PFSK-1 (cell line): Measurements from ENCODE around the gene G6PD.

Experiments
- FOXP2 ChIP-seq: optimal IDR thresholded peaks from 2 replicates; pipeline ENCODE3; 2011; ENCODE audit warnings: borderline replicate concordance, control low read depth, inconsistent platforms; ENCODE audit not compliant: insufficient read depth; ENCODE audit errors: extremely low read length, extremely low read depth
- POLR2AphosphoS5 ChIP-seq: IDR thresholded peaks from 2 replicates; pipeline ENCODE4 v1.6.1; 2012; ENCODE audit warnings: low read depth, mild to moderate bottlenecking, control low read depth, low read length, moderate library complexity
- SIN3A ChIP-seq: IDR thresholded peaks from 2 replicates; pipeline ENCODE4 v1.6.1; 2012; ENCODE audit warnings: mild to moderate bottlenecking, low read length, moderate library complexity, borderline replicate concordance; ENCODE audit not compliant: insufficient read depth
- TAF1 ChIP-seq: IDR thresholded peaks from 2 replicates; pipeline ENCODE4 v1.6.1; 2012; ENCODE audit warnings: low read length, control low read depth, borderline replicate concordance; ENCODE audit not compliant: insufficient read depth
- TF ChIP-seq, protein P1 (sequence below), 2 experiments: IDR thresholded peaks; 2 replicates each; pipeline versions ENCODE4 v1.6.1 to v1.8.0; 2011 to 2012; ENCODE audit warnings: low read depth in 2 of 2, low read length in 2 of 2, control low read depth in 1 of 2, inconsistent platforms in 1 of 2, mild to moderate bottlenecking in 1 of 2, moderate library complexity in 1 of 2; ENCODE audit not compliant: insufficient read depth in 1 of 2

Gene G6PD

DNA sequence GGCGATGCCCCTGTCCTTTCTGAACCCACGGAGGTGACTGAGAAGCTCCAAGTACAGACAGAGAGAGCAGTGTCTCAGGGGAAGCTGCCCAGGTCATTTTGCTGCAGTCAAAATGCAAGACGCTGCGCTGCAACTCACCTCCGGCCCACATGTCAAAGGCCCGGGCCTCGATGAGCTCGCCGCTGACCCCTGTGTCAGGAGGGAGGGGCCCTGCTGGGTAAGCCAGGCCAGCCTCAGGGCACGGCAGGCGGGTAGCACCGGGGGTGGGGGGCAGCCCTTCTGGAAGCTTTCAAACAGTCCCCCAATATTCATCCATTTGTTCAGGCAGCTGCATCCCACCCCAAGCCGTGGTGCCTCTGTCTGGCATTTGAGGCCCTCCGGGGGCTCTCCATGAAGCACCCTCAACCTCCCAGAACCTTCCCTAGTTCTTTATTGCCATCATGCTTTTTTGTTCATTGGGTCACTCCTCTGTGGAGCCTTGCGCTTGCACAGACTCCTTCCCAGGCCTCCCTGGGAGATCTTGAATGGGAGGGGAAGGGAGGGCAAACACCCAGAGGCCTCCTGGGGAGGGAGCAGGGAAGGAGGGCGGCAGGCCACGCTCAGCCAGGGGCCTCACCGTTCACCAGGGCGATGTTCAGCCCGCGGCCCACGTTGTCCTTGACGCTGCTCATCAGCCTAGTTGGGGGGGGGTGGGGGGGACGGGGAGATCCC, 38.8 kb downstream of the G6PD start:
- no peak for TF ChIP-seq FOXP2
- no peak for TF ChIP-seq POLR2AphosphoS5
- TF ChIP-seq SIN3A = no peak
- TF ChIP-seq, protein P1, sequence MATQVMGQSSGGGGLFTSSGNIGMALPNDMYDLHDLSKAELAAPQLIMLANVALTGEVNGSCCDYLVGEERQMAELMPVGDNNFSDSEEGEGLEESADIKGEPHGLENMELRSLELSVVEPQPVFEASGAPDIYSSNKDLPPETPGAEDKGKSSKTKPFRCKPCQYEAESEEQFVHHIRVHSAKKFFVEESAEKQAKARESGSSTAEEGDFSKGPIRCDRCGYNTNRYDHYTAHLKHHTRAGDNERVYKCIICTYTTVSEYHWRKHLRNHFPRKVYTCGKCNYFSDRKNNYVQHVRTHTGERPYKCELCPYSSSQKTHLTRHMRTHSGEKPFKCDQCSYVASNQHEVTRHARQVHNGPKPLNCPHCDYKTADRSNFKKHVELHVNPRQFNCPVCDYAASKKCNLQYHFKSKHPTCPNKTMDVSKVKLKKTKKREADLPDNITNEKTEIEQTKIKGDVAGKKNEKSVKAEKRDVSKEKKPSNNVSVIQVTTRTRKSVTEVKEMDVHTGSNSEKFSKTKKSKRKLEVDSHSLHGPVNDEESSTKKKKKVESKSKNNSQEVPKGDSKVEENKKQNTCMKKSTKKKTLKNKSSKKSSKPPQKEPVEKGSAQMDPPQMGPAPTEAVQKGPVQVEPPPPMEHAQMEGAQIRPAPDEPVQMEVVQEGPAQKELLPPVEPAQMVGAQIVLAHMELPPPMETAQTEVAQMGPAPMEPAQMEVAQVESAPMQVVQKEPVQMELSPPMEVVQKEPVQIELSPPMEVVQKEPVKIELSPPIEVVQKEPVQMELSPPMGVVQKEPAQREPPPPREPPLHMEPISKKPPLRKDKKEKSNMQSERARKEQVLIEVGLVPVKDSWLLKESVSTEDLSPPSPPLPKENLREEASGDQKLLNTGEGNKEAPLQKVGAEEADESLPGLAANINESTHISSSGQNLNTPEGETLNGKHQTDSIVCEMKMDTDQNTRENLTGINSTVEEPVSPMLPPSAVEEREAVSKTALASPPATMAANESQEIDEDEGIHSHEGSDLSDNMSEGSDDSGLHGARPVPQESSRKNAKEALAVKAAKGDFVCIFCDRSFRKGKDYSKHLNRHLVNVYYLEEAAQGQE (IDR thresholded peaks at IDR 0.05; ENCODE audit: insufficient read depth in 1 of 2, low read depth in 2 of 2, low read length in 2 of 2) = no peak
- TF ChIP-seq TAF1 = no peak

DNA sequence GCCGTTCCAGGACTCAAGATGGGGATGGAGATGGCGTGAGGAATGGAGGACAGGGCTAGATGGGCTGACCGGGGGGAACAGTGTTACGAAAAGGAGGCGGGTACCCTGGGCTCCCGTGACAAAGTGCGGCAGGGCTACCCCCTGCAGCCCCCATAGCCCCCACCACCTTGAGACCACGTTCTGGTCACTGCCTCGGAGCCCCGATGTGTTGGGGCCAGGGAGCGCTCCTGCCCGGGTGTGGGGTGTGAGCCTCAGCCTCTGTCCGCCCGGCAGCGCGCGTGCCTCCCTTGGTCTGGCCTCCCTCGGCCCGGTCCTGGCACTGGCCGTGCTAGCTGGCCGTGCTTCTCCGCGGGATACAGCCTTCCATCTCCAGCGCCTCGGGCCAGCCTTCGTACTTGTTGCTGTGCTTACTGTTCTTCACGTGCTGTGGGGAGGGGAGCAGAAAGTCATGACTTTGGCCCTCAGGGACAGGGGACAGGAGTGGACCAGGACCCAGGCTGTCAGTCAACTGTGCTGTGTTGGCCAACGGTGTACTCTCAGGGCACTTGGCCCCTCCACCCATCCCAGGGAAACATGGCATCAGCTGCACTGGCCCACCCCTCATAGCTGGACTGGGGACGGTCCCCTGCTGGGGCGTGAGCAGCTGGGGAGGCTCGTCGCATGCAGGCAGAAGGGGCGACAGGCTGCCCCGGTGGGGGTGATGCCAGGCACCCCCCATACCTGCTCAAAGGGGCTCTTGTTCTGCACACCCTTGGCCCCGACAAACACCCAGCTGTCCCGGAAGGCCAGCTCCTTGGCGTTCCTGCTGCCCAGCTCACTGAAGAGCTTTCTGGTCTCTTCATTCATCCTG, 39.9 kb downstream of the G6PD start:
- TF ChIP-seq SIN3A (no peak), POLR2AphosphoS5 (no peak), TAF1 (no peak), FOXP2 (no peak)
- TF ChIP-seq, protein P1 (IDR thresholded peaks at IDR 0.05; ENCODE audit: insufficient read depth in 1 of 2, low read depth in 2 of 2, low read length in 2 of 2) = no peak

DNA sequence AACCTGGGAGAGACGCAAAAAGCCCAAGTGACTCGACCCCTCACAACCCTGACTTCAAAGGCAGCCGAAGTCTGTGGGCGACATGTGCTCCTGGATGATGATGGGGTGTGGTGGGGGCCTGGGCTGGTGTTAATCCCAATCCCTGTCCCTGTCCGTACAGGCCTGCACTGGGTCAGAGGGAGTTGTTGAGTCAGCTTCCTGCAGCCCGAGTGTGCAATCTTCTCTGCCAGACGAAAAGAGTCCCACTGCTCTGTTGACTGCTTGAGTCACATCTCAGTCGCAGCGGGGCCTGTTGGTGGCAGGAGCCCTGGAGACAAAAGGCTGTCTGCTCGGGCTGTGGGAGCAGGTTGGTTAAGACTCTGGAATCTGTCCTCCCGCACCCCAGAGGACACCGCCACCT, 40.9 kb downstream of the G6PD start:
- TF ChIP-seq TAF1 (no peak), FOXP2 (peak; percentile 6), POLR2AphosphoS5 (no peak), SIN3A (no peak)

DNA sequence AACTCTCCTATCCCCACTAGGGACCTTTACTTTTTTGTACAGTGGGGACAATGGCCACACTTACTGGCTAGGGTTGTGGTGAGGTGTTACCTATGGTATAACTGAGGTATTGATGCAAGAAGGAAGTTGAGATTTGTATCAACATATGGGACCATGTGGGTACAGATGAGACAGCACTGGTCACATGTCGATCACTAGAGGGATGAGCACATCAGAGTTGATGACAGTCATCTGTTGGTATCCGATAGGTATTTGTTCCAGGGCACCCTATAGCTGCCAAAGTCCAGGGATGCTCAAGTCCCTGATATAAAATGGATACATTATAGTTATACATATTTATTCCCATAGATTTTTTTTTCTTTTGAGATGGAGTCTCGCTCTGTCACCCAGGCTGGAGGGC, 43.7 kb downstream of the G6PD start:
- TF ChIP-seq SIN3A (no peak), TAF1 (no peak), FOXP2 (no peak), POLR2AphosphoS5 (no peak)
- TF ChIP-seq, protein P1 (IDR thresholded peaks at IDR 0.05; ENCODE audit: insufficient read depth in 1 of 2, low read depth in 2 of 2, low read length in 2 of 2) = no peak

DNA sequence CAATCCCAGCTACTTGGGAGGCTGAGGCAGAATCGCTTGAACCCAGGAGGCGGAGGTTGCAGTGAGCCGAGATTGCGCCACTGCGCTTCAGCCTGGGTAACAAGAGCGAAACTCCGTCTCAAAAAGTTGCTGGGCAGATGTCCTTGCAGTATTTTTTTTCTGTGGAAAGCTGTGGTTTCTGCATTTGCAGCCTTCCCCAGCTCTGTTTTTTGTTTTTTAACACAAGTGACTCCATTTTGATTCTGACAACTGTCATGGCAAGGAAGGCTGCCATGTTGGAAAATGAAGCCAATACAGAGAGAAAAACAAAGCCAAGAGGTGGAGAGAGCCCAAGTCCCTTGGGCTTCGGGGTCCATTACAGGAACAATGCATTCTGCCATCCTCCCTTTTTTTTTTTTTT, 44.5 kb downstream of the G6PD start:
- no peak for TF ChIP-seq FOXP2
- TF ChIP-seq POLR2AphosphoS5 = no peak
- TF ChIP-seq SIN3A = no peak
- TF ChIP-seq TAF1 = no peak
- TF ChIP-seq, protein P1 (IDR thresholded peaks at IDR 0.05; ENCODE audit: insufficient read depth in 1 of 2, low read depth in 2 of 2, low read length in 2 of 2) = no peak
